ENCODE data around the gene ZFAND4. TPM values are rescaled to one million over a fixed set of nuclear protein-coding genes. Genes with fewer than 3 reads are reported as not detected.

ZFAND4 gene
- total and polyA plus RNA-seq, 2 experiments from 2014 or later = 7.4 to 30.3 TPM

DNA sequence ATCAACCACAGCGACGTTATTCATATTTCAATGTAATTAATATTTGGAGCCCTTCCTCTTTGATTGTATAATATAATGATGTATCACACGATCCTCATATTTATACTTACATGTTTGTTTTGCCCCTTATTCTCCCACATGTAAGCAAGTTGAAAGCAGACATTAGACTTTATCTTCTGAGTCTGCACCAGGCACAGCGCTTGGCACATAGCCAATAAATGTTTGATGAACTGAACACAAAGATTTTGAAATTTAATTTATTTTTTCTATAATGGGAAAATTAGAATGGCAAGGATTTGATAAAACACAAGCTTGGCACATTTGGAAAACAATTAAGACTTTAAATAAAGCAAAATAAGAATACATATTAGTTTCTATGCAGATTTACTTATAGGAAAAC is 31.6 kb downstream of the ZFAND4 start (continued):
- TF ChIP-seq, protein P1, sequence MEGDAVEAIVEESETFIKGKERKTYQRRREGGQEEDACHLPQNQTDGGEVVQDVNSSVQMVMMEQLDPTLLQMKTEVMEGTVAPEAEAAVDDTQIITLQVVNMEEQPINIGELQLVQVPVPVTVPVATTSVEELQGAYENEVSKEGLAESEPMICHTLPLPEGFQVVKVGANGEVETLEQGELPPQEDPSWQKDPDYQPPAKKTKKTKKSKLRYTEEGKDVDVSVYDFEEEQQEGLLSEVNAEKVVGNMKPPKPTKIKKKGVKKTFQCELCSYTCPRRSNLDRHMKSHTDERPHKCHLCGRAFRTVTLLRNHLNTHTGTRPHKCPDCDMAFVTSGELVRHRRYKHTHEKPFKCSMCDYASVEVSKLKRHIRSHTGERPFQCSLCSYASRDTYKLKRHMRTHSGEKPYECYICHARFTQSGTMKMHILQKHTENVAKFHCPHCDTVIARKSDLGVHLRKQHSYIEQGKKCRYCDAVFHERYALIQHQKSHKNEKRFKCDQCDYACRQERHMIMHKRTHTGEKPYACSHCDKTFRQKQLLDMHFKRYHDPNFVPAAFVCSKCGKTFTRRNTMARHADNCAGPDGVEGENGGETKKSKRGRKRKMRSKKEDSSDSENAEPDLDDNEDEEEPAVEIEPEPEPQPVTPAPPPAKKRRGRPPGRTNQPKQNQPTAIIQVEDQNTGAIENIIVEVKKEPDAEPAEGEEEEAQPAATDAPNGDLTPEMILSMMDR (conservative IDR thresholded peaks at IDR 0.05; ENCODE audit: low read depth in 2 of 2) = no peak
- TF ChIP-seq ZNF331 (CRISPR knock-in tag; IDR thresholded peaks at IDR 0.05; ENCODE audit: low read depth) (no peak), JUNB (IDR thresholded peaks at IDR 0.05; ENCODE audit: unreplicated experiment) (no peak), CREB1 (CRISPR knock-in tag; IDR thresholded peaks at IDR 0.05; ENCODE audit: low read depth) (no peak)
- TF ChIP-seq, protein P2, sequence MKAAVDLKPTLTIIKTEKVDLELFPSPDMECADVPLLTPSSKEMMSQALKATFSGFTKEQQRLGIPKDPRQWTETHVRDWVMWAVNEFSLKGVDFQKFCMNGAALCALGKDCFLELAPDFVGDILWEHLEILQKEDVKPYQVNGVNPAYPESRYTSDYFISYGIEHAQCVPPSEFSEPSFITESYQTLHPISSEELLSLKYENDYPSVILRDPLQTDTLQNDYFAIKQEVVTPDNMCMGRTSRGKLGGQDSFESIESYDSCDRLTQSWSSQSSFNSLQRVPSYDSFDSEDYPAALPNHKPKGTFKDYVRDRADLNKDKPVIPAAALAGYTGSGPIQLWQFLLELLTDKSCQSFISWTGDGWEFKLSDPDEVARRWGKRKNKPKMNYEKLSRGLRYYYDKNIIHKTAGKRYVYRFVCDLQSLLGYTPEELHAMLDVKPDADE (IDR thresholded peaks at IDR 0.05) = no peak

DNA sequence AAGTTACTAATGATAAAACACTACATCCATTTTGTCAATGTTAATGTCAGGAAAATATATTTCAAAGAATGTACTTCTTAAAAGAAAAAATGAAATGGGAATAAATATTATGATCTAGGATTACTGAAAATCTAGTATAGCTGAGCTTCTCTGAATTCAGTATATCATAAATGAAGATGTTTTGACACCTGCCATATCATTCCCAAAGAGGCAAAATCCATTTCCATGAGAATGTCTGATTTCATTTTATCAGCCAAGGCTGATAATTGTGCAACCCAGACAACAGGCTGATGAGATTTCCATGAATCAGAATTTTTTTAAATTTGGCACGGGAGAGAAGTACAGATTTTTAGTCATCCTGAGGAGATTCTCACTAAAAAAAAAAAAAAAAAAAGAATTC is 32.5 kb downstream of the ZFAND4 start:
- Mint-ChIP-seq H3K27ac (no peak overlapping the region), H3K4me1 (no peaks in the 10 kb centered on the region), H3K27me3 (ENCODE audit: insufficient read depth, low read depth, poor library complexity) (no peaks in the 10 kb centered on the region), H3K9me3 (no peaks in the 10 kb centered on the region), H3K4me3 (no peak overlapping the region), H3K36me3 (ENCODE audit: low read depth) (peaks cover 20% of the 10 kb centered on the region; the same call in 2 of the 3 replicates)
- H3K27ac ChIP-seq (ENCODE audit: low read depth) = no peak overlapping the region
- no peak for ATAC-seq
- no peaks in the 10 kb centered on the region for H3K4me1 ChIP-seq (ENCODE audit: insufficient read depth)
- H3K79me2 ChIP-seq (replicated peaks; ENCODE audit: insufficient read depth) = no peaks in the 10 kb centered on the region
- H3K4me2 ChIP-seq = no peak overlapping the region
- no peak for DNase-seq (ENCODE audit: low spot score)
- H3K27me3 ChIP-seq (ENCODE audit: insufficient read depth) = no peaks in the 10 kb centered on the region
- no peaks in the 10 kb centered on the region for H3K9me2 ChIP-seq (ENCODE audit: insufficient read depth)
- no peak overlapping the region for H2AFZ ChIP-seq
- H3F3A ChIP-seq (replicated peaks; ENCODE audit: low read depth) = no peaks in the 10 kb centered on the region
- peaks cover 17% of the 10 kb centered on the region; the same call in 1 of the 2 replicates for H3K36me3 ChIP-seq (ENCODE audit: insufficient read depth)
- no peaks in the 10 kb centered on the region for H4K20me1 ChIP-seq (replicated peaks; ENCODE audit: insufficient read depth)
- no peak overlapping the region for H3K4me3 ChIP-seq
- TF ChIP-seq ZNF114 (CRISPR knock-in tag; IDR thresholded peaks at IDR 0.05) = no peak
- TF ChIP-seq POLR2AphosphoS5 (IDR thresholded peaks at IDR 0.05; ENCODE audit: low read depth) = no peak
- TF ChIP-seq, protein P2 (IDR thresholded peaks at IDR 0.05) = no peak
- TF ChIP-seq CREB1 (CRISPR knock-in tag; IDR thresholded peaks at IDR 0.05; ENCODE audit: low read depth) = no peak
- no peak for TF ChIP-seq JUNB (IDR thresholded peaks at IDR 0.05; ENCODE audit: unreplicated experiment)
- no peak for TF ChIP-seq ZNF331 (CRISPR knock-in tag; IDR thresholded peaks at IDR 0.05; ENCODE audit: low read depth)
- no peak for TF ChIP-seq EZH2 (IDR thresholded peaks at IDR 0.05; ENCODE audit: low read depth, unreplicated experiment)
- TF ChIP-seq, protein P3, sequence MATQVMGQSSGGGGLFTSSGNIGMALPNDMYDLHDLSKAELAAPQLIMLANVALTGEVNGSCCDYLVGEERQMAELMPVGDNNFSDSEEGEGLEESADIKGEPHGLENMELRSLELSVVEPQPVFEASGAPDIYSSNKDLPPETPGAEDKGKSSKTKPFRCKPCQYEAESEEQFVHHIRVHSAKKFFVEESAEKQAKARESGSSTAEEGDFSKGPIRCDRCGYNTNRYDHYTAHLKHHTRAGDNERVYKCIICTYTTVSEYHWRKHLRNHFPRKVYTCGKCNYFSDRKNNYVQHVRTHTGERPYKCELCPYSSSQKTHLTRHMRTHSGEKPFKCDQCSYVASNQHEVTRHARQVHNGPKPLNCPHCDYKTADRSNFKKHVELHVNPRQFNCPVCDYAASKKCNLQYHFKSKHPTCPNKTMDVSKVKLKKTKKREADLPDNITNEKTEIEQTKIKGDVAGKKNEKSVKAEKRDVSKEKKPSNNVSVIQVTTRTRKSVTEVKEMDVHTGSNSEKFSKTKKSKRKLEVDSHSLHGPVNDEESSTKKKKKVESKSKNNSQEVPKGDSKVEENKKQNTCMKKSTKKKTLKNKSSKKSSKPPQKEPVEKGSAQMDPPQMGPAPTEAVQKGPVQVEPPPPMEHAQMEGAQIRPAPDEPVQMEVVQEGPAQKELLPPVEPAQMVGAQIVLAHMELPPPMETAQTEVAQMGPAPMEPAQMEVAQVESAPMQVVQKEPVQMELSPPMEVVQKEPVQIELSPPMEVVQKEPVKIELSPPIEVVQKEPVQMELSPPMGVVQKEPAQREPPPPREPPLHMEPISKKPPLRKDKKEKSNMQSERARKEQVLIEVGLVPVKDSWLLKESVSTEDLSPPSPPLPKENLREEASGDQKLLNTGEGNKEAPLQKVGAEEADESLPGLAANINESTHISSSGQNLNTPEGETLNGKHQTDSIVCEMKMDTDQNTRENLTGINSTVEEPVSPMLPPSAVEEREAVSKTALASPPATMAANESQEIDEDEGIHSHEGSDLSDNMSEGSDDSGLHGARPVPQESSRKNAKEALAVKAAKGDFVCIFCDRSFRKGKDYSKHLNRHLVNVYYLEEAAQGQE (IDR thresholded peaks at IDR 0.05; ENCODE audit: unreplicated experiment) = no peak
- TF ChIP-seq, protein P4, sequence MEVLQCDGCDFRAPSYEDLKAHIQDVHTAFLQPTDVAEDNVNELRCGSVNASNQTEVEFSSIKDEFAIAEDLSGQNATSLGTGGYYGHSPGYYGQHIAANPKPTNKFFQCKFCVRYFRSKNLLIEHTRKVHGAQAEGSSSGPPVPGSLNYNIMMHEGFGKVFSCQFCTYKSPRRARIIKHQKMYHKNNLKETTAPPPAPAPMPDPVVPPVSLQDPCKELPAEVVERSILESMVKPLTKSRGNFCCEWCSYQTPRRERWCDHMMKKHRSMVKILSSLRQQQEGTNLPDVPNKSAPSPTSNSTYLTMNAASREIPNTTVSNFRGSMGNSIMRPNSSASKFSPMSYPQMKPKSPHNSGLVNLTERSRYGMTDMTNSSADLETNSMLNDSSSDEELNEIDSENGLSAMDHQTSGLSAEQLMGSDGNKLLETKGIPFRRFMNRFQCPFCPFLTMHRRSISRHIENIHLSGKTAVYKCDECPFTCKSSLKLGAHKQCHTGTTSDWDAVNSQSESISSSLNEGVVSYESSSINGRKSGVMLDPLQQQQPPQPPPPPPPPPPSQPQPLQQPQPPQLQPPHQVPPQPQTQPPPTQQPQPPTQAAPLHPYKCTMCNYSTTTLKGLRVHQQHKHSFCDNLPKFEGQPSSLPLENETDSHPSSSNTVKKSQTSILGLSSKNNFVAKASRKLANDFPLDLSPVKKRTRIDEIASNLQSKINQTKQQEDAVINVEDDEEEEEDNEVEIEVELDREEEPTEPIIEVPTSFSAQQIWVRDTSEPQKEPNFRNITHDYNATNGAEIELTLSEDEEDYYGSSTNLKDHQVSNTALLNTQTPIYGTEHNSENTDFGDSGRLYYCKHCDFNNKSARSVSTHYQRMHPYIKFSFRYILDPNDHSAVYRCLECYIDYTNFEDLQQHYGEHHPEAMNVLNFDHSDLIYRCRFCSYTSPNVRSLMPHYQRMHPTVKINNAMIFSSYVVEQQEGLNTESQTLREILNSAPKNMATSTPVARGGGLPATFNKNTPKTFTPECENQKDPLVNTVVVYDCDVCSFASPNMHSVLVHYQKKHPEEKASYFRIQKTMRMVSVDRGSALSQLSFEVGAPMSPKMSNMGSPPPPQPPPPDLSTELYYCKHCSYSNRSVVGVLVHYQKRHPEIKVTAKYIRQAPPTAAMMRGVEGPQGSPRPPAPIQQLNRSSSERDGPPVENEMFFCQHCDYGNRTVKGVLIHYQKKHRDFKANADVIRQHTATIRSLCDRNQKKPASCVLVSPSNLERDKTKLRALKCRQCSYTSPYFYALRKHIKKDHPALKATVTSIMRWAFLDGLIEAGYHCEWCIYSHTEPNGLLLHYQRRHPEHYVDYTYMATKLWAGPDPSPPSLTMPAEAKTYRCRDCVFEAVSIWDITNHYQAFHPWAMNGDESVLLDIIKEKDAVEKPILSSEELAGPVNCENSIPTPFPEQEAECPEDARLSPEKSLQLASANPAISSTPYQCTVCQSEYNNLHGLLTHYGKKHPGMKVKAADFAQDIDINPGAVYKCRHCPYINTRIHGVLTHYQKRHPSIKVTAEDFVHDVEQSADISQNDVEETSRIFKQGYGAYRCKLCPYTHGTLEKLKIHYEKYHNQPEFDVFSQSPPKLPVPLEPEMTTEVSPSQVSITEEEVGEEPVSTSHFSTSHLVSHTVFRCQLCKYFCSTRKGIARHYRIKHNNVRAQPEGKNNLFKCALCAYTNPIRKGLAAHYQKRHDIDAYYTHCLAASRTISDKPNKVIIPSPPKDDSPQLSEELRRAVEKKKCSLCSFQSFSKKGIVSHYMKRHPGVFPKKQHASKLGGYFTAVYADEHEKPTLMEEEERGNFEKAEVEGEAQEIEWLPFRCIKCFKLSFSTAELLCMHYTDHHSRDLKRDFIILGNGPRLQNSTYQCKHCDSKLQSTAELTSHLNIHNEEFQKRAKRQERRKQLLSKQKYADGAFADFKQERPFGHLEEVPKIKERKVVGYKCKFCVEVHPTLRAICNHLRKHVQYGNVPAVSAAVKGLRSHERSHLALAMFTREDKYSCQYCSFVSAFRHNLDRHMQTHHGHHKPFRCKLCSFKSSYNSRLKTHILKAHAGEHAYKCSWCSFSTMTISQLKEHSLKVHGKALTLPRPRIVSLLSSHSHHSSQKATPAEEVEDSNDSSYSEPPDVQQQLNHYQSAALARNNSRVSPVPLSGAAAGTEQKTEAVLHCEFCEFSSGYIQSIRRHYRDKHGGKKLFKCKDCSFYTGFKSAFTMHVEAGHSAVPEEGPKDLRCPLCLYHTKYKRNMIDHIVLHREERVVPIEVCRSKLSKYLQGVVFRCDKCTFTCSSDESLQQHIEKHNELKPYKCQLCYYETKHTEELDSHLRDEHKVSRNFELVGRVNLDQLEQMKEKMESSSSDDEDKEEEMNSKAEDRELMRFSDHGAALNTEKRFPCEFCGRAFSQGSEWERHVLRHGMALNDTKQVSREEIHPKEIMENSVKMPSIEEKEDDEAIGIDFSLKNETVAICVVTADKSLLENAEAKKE (CRISPR knock-in tag; IDR thresholded peaks at IDR 0.05) = no peak
